Measurements from ENCODE around the gene THADA. TPM values are rescaled to one million over a fixed set of nuclear protein-coding genes. Genes with fewer than 3 reads are reported as not detected.
A peak's percentile ranks its signal among the peaks of the same experiment; 100 is the strongest.

THADA gene
- total RNA-seq, 1 donor from 2014 or later: 65.0 TPM

DNA sequence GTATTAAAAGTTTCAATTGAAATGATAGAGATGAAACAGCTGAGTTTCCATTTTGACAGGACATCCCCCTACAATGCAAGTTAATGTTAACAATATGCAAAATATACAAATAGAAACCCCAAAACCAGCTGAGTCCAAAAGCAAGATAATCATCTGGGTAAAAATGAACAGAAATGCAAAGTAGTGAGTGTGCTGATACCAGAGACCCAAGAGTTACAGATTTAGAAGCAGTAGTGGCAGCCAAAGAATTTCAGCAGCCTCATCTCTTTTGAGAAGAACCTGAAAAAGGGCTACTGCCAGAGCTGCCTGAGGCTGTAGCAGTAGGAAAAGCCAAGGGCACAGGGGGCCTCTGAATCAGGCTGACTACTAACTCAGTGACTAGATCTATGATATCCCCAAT, 82.6 kb downstream of the THADA start:
- DNase-seq (ENCODE audit: low spot score): no peak

DNA sequence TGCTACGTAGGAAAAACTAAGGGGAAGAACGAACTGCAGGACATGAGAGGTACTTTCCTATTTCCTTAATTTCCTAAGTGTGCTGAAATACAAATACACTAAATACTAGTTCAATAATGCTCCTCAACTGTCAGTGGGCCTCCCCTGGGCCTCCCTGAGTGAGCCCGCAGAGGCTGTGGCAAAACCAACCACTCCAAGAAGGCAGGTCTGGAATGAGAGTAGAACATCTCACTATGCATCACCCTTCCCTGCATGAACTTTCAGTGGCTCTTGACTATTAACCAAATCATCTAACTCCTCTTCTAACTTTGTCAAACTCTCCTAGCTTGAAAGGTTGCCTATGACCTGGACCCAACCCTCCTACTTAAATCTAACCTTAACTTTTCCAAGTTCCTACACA, 84.6 kb downstream of the THADA start:
- no peak for DNase-seq (ENCODE audit: low spot score)

DNA sequence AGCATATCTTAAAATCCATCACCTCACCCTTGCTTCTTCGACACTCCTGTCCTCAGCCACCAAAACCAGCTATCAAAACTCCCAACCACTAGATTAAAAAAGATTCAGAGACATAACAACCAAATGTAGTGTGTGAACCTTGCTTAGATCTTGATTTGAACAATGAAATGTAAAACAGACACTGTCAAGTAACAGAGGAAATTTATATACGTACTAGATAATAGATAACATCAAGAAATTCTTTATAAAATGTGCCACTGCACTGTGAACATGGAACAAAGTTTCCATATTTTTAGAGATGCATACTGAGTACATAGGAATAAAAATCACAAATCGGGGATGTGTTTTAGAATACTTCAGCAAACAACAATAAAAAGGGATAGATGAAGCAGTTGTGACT, 86.0 kb downstream of the THADA start:
- no peak for DNase-seq (ENCODE audit: low spot score)

DNA sequence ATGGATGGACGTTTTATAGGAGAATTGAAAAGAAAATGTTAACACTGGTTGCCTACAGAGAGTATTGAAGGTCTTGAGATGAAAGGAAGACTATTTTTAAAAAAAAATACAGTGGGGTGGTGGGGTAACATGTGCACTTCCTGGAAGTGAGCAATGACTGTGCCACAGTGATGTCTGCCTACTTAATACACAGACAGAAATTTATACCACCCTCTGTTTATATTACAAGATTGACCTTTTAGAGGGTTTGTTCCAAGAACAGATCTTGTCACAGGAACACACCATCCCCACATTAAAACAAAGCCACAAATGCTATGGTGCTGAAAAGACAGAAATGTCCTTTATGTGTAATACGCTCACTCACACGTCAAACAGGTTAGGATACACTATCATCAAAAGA, 87.6 kb downstream of the THADA start:
- no peak for DNase-seq (ENCODE audit: low spot score)

DNA sequence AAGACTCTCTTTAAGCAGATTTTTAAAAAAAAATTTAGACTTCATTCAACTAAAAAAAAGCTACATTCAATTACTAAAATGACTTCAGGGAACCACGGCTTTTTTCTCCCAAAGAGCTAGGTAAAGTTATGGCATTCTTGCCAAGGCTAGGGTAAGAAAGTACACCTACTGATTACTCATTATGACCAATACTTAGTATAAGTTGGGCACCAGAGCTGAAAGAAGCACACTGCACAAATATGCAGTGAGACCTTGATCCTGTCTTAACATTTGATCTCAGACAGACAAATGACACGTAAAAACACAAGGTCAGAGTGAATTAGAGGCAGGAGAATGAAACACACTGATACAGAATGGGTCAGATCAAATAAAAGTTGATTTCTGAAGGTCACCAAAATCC, 88.7 kb downstream of the THADA start:
- no peak for DNase-seq (ENCODE audit: low spot score)

DNA sequence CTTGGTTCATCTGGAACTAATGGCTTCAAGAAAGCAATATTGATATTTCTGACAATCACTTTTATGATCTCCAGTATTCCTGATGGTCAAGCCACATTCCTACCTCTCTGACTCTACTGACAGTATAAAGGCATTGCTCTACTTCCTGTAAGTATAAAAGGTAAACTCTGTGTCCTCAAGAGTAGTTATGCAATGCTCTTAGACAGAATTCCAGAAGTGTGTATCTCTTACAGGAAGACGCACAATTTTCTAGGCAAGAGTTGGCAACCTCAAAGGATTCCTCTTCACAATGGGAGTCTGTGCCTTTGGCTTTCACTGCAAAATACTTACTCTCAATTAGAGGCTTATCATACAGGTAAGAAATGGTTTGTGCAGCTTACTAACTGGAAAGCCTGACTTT, 100.1 kb downstream of the THADA start:
- no peak for DNase-seq (ENCODE audit: low spot score)

DNA sequence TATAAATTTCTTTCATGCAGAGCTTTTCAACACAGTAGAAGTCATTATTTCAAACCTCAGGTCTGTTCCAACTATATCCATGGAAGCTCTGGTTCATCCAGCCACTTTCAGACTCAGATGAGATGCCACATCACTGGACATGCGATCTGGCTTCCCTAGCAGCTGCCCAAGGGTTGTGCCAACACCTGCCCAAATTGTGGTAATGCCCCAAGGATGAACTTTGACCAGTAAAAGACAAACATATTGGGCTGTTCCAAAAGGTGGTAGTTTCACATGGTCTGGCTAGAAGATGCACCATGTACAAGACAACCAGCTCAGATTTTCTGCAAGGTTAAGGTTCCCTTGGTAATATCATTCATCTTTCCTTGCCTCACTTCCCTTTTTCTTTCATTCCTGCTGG, 101.9 kb downstream of the THADA start:
- no peak for DNase-seq (ENCODE audit: low spot score)

DNA sequence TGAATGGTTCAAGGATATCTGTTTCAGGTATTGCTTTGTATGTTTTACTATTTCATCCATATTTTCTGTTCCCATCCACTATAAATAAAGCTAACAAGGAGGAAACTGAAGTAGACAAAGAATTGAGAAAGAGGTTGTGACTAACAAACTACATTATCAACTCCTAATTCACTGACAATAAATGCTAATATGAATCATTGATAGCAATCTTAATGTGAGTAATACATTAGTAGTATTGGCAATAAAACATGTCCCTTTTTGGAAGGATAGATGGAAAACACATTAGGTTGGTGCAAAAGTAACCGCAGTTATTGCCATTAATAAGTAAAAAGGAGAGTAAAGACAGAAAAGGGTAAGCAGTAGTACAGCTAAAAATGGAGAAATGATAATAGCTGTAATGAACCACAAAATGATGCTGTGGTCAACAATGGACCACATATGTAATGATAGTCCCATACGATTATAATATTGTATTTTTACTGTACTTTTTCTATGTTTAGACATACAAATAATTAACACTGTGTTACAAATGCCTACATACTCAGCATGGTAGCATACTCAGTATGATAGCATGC, 104.7 kb downstream of the THADA start:
- no peak for DNase-seq (ENCODE audit: low spot score)

DNA sequence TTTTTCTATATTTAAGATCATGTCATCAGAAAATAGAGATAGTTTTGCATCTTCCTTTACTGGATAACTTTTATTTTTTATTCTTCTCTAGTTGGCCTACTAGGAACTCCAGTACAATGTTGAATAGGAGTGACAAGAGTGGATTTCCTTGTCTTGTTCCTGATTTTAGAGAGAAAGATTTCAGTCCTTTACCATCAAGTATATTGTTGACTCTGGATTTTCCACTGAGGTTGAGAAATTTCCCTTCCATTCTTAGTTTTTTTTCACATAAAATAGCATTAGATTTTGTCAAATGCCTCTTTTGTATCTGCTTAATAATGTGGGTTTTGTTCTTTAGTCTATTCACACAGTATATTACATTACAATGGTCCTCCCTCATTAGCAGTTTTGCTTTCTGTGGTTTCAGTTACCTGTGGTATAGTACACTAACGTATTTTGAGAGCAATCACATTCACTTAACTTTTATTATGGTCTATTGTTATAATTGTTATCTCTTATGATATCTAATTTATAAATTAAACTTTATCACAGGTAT, 105.5 kb downstream of the THADA start:
- DNase-seq (ENCODE audit: low spot score): no peak

DNA sequence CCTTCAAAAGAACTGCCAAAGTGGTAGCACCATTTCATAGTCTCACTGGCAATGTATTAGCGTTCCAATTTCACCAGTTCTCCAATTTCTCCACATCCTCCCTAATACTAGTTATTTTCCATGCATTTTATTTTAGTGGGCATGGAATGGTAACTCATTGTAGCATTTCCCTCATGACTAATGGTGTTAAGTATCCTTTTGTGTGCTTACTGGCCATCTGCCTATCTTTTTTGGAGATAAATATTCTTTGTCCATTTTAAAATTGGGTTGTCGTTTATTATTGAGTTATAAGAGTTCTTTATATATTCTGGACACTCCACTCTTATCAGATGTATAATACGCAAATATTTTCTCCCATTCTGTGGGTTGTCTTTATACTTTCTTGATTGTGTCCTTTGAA, 107.1 kb downstream of the THADA start:
- no peak for DNase-seq (ENCODE audit: low spot score)

DNA sequence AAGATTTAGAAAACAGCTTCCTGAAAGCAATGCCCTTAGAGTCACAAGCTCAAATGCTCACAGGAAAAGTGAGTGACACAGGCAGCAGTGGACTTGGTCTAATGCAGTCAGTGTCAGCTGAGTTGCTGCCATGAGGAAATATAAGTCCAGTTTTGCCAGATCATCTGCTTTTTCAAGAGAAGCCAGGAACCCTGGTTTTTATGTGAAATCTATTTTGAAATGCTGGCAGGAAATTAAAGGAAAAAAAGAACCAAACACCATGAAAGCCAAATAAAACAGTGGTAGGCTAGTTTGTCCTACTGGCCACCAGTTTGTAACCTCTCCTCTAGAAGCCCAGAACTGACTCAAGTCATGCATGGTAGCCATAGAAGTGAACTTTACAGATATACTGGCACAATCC, 109.2 kb downstream of the THADA start:
- peak; percentile 24 for DNase-seq (ENCODE audit: low spot score)

DNA sequence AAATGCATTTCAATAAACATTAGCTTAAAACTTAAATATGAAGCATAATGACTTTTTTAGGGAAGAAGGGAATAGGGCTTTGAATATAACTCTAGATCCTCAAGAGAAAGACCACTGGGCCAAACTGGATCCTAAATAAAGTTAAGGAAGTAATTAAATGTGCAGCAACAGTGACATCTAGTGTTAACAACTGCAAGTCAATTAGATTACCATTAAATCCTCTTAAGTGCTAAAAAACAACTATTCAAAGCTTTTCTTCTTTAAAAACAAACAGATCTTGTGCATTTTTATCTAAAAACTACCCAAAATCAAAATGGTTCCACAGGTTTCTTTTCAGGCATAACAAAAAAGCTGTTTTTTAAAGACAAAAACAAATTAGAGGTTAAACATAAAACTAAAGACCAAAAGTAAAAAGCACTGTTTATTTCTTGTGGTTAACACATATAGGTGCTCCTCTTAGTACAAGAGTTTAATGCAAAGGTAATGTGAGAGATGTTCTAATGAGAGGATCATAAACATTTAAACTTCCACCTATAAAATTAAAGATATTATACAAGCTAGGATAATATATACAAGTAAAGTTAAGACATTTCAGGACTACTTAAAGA, 111.4 kb downstream of the THADA start:
- DNase-seq (ENCODE audit: low spot score): peak; percentile 90

DNA sequence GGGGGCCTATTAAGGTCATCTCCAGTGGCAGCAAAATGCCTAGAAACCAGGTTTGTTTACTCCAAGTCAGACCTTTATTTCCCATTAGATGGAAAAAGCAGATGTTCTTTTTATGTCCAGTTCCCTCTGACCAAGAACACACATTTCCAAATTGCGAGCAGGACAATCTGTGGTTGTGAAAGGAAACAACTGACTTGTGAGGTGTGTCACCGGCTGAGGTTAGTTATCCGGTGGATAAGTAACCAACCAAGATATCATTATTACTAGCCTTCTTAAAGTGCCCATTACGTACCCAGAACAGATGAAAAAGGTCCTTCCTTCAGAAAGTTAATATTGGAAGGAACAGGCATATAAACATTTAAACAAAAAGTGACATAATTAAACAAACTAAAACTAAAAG, 112.9 kb downstream of the THADA start:
- peak; percentile 24 for DNase-seq (ENCODE audit: low spot score)

DNA sequence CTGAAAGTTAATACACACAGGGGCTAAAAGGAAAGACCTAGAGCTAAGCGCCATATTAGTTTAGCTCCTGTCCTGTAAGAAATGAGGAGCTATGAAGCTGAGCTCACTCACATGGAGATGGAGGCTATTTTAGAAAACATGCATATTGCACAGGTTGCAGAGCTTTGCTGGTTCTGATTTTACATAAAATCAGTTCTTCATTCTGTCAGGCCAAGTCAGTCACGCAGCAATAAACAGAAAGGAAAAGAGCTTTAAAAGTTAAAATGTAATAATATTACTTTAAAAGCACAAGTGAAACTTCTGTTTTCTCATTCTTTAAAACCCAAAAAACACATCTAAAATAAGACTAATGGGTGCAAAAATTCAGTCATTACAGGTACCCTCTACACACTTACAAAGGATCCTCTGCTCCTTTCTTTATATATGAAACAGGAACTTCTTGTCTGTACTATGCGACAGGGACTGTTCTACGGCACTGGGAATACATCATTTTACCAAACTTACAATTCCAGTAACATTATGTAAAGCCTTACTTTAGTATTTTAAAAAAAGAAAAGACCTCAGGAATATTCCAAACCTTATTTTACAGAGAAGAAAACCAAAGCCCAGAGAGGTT, 113.8 kb downstream of the THADA start:
- DNase-seq (ENCODE audit: low spot score): no peak

DNA sequence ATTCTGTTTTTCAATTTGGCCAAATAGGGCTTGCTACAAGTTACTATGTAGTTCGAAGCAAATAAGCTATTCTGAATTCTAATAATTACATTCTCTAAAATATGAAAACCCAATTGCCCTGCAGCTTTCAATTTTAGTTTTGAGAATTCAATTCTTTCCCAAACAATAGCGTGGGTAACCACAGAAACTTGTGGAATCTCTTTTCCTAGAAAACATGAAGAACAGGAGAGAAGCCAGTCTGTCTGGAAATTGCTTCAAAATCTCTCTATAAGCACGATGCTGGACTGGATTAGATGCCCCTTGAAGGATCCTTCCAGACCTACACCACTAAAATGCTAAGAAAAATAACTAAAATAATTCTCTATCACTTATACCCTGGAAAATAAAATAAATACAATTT, 115.0 kb downstream of the THADA start:
- peak; percentile 10 for DNase-seq (ENCODE audit: low spot score)

DNA sequence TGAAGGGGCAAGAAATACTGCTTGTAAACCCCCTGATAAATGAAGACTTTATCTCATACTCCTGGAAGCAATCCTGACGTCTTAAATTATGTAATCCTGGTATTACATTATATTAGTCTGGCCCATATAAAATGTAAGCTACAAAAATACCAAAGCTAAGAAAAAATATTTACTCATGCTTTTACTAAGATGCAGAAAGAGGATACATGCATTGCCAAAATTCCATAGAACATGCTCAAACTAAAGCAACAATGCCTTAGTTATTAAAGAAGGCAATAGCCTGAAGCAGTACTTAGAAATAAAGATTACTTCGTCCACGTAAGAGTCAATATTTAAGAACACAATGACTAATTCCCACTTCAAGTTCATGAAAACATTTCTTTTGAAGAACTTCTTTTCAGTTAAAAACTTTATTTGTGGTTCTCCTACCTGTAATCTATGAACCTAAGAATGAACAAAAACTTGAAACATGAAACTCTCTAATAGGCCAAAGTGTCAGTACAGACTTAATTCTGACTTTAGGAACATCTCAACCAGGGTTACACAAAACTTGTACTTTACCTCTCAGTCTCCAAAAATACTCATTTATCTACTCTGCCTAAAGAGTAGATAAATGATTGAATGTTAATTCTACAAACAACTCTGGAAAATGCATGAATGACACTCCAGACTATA, 117.3 kb downstream of the THADA start:
- DNase-seq (ENCODE audit: low spot score): peak; percentile 85

DNA sequence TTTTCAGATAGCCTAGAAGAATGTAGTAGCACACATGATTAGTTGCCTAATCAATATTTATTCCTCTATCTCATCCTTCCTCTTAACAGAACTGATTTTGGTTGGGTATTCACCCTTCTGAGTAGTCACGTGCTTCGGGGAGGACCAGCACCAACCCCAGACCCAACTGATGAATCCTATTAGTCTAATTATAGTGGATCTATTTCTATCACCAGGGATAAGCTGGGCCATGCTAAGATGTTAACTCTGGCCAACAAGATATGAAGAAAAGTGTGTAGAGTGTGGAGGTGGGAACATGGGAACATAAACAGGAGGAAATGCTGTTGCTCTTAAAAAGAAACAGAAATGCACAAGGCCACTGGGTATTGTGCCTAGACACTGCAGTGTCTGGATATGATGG, 119.9 kb downstream of the THADA start:
- DNase-seq (ENCODE audit: low spot score): no peak

DNA sequence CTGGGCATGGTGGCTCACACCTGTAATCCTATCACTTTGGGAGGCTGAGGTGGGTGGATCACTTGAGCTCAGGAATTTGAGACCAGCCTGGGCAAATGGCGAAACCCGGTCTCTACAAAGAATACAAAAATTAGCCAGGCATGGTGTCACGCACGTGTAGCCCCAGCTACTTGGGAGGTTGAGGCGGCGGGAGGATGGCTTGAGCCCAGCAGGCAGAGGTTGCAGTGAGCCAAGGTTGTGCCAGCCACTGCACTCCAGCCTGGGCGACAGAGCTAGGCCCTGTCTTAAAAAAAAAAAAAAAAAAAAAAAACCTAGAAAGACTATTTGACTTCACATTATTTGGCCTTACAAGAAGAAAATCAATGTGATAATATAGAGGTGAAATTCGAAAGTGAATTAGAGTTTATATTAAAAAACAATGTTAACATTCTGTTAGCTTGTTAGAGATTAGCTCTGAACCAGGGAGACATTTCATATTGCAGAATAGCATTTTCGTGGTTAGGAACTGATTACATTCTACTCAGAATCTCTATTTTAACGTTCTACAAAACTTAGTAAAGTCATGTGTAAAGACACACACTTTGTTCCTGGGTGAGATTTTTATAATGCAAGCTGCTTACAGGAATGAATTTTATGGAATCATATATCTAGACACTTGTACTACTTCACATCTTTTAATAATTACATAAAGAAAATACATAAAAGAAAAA, 120.5 kb downstream of the THADA start:
- no peak for DNase-seq (ENCODE audit: low spot score)

DNA sequence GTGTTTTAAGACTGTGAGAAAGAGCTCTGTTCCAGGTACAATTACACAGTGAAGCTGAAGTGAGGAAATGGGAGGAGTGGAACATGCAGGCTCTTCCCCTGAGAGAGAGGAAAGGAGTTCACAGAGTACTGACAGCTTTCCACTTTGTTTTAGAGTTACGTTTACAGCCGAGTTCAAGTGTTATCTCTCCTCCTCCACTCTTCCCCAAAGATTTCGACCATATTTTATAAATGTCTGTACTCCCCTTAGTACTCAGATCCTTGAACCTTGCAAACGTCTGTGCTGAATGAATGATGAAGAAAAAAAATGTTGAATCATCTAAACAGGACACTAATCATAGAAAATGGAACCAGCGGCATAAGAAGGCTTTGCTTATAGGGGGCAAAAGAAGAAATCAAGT, 121.6 kb downstream of the THADA start:
- no peak for DNase-seq (ENCODE audit: low spot score)

DNA sequence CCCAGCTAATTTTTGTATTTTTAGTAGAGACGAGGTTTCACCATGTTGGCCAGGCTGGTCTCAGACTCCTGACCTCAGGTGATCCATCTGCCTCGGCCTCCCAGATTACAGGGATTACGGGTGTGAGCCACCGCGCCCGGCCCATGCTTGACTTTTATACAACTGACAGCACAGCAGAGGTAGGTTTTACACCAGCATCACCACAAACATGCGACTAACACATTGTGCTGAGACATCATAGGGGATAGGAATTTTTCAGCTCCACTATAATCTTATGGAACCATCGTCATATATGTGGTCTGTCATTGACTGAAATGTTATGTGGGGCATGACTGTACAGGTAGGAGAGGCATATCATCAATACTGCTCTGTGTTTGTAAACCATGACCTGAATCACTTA, 122.1 kb downstream of the THADA start:
- DNase-seq (ENCODE audit: low spot score): no peak

DNA sequence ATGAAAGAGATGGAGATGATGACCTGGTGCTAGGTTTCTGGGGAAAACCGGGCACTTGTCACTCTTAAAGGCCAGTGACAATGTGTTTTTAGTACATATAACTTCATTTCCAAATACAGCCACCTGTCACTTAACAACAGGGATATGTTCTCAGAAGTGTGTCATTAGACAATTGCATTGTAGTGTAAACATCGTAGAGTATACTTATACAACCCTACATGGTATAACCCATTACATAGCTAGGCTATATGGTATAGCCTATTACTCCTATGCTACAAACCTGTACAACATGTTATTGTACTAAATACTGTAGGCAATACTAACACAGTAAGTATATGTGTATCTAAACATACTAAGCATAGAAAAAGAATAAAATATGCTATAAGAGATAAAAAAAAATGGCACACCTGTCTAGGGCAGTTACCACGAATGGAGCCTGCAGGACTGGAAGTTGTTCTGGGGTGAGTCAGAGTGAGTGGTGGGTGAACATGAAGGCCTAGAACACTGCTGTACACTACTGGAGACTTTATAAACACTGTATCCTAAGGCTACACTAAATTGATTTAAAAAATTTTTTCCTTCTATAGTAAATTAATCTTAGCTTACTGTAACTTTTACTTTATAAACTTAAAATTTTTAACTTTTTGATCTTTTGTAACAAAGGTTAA, 123.2 kb downstream of the THADA start:
- no peak for DNase-seq (ENCODE audit: low spot score)

DNA sequence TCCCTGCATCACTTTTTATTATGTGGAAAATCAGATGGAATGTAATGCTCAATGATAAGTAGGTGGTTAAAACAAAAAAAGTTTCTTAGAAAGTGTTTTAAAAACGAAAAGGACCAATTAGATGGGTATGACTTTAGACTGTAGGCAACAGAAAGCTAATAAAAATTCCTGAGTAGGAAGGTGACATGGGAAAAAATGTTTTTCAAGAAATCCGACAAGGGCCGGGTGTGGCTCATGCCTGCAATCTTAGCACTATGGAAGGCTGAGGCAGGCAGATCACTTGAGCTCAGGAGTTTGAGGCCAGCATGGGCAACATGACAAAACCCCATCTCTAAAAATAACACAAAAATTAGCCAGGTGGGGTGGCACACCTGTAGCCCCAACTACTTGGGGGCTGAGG, 126.1 kb downstream of the THADA start:
- no peak for DNase-seq (ENCODE audit: low spot score)
